ENCODE measurements around the gene HOGA1.

DNA sequence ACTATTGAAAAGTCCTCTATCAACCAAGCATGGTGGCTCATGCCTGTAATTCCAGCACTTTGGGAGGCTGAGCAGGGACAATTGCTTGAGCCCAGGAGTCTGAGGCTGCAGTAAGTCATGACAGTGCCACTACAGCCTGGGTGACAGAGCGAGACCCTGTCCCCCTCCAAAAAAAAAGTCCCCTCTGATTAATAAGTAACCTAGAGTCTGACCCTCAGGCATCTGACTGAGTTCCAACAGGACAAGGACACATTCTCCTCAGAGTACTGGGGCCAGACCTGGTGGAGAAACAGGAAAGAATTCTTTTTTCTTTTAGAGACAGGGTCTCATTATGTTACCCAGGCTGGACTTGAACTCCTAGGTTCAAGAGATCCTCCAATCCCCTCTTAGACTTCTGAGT, 39.1 kb downstream of the HOGA1 start:
- no peak for TF ChIP-seq FOXK2 (IDR thresholded peaks at IDR 0.05)
- no peak for TF ChIP-seq ARNT (IDR thresholded peaks at IDR 0.05)
- TF ChIP-seq SP1 (IDR thresholded peaks at IDR 0.05), result no peak
- no peak for TF ChIP-seq HDGF (IDR thresholded peaks at IDR 0.05; ENCODE audit: borderline replicate concordance)
- no peak for TF ChIP-seq FOXA1 (IDR thresholded peaks at IDR 0.05)
- TF ChIP-seq ZNF384 (IDR thresholded peaks at IDR 0.05), result no peak
- no peak for TF ChIP-seq FOXM1 (IDR thresholded peaks at IDR 0.05; ENCODE audit: borderline replicate concordance)
- TF ChIP-seq SUZ12 (IDR thresholded peaks at IDR 0.05), result no peak
- no peak for TF ChIP-seq PKNOX1 (IDR thresholded peaks at IDR 0.05)
- TF ChIP-seq TARDBP (IDR thresholded peaks at IDR 0.05), result no peak
- TF ChIP-seq BHLHE40 (IDR thresholded peaks at IDR 0.05; ENCODE audit: borderline replicate concordance), result no peak
- no peak for TF ChIP-seq L3MBTL2 (conservative IDR thresholded peaks at IDR 0.05)
- no peak for TF ChIP-seq ELF4 (IDR thresholded peaks at IDR 0.05)
- no peak for TF ChIP-seq NFRKB (IDR thresholded peaks at IDR 0.05)

Data from HEK293T (cell line).